NCI-H460 (cell line): ENCODE results near the gene NELFB. TPM values are rescaled to one million over a fixed set of nuclear protein-coding genes. Genes with fewer than 3 reads are reported as not detected.

Experiments
- DNase-seq: peaks from one replicate; pipeline ENCODE4 v3.0.0-alpha.2; 2016; ENCODE audit warnings: low read depth; ENCODE audit errors: extremely low read depth
- total RNA-seq: library from RNA; depleted of rRNA; stranded (reverse); fragments of >200 nt; shearing (Covaris generic); gene quantifications from 2 replicates; pipeline ENCODE4 v1.2.3, GENCODE V29; 2014

NELFB gene
- total RNA-seq, 1 experiment from 2014 or later: 41.5 TPM

DNA sequence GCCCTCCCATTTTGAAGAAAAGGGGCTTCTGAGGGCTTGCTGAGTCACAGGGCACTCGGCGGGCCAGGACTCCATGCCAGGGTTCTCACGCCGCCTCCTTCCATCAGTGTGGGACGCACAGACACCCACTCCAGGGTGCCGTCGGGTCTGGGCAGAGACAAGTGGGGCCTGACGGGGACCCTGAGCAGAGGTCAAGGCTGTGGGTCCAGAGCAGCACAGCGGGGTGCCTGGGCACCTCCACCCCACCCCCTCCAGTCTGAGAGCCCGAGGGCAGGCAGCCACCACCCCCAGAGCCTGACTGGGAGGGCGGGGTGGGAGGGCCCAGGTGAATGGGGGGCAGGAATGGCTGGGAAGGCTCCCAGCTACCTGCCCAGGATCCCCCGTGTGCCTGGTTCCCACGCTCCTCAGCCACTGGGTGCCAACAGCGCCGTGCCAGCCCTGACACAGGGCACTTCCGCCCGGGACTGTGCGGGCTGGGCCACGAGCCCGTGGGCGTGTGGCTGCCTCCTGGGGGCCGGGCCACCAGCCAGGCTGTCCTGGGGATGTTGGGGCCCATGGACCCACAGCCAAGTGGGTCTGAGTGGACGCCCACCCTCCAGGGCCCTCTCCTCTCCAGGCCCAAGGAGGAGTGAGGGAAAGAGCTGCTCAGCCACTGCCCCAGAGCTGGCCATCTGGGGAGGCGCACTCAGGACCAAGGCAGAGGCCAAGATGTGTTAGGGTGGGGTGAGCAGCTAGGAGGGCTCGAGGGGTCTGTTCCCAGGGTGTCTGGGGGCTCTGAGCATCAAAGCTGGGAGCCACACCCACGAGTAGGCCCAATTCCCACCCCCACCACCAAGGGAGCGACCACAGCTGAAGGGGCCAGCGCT, 57.1 kb downstream of the NELFB start:
- no peak for DNase-seq

DNA sequence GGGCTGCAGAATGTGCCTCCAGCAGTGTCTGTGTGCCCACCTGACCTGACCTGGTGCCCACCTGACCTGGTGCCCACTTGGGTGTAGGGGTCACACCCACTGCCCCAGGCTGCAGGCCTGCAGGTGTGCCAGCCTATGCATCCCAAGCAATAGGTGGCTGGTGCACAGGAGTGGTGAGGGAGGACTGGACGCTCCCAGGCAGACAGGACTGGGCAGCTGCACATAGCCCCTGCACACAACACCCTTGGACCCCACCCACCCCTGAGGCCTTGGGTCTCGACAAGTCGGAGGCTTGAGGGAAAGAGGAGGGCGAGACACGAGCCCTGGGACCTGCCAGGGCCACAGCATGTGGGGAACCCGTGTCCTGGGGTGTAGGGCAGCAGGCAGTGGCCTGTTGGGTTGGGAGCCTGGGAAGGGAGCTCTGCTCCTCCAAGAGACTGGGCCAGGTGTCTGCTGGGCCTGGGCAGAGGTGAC, 57.8 kb downstream of the NELFB start:
- no peak for DNase-seq

DNA sequence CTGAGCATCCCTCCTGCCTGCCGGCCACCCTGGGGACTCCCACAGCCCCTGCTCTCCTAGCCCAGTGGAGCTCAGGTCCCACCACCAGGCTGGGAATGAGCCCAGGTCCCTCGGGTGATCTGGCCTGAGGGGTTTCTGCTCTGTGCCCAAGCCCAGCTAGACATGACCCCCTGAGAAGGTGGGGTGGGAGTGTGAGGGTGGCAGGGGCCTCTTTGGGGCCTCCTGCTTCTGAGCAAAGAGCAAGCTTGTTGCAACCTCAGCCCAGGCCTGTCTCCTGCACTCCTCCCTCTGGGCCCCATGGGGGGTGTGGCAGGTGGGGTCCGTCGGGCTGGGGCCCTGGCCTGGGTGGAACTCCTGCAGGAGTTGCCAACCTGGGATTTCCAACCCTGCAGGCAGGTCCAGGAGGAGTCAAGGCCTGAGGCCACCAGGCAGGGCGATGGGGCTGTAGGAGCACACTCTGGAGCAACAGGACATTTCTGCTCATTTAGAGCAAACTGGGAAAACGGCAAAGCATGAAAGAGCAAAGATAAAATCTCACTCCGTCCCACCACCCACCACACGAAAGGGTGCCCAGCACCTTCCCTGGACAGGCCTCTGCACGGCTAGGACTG, 58.3 kb downstream of the NELFB start:
- DNase-seq: no peak

DNA sequence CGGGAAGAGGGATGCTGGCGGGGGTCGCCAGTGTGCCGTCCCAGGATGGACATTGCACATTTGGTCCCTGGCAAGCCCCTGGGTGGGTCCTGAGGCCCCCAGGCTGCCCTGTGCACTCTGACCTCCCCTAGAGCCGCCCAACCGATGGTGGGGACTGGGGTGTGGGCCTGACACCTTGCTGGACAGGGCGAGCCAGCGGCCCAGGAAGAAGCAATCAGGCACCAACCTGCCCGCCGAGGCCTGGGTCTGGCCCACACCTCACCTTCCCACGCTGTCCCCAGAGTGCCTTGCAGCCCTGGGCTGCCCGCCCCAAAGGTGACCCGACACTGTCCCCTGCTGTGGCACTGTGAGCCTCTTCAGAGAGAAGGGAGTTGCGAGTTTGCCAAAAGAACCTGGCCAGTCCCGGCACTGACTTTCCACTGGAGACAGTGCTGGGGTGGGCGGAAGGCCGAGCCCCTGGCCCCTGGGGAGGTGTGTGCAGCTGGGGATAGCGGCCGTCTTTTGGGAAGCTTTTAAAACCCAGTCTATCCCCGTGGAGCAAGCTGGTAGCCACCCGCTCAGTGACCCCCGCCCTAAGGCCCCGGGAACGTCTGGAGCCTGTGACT, 58.9 kb downstream of the NELFB start:
- no peak for DNase-seq

DNA sequence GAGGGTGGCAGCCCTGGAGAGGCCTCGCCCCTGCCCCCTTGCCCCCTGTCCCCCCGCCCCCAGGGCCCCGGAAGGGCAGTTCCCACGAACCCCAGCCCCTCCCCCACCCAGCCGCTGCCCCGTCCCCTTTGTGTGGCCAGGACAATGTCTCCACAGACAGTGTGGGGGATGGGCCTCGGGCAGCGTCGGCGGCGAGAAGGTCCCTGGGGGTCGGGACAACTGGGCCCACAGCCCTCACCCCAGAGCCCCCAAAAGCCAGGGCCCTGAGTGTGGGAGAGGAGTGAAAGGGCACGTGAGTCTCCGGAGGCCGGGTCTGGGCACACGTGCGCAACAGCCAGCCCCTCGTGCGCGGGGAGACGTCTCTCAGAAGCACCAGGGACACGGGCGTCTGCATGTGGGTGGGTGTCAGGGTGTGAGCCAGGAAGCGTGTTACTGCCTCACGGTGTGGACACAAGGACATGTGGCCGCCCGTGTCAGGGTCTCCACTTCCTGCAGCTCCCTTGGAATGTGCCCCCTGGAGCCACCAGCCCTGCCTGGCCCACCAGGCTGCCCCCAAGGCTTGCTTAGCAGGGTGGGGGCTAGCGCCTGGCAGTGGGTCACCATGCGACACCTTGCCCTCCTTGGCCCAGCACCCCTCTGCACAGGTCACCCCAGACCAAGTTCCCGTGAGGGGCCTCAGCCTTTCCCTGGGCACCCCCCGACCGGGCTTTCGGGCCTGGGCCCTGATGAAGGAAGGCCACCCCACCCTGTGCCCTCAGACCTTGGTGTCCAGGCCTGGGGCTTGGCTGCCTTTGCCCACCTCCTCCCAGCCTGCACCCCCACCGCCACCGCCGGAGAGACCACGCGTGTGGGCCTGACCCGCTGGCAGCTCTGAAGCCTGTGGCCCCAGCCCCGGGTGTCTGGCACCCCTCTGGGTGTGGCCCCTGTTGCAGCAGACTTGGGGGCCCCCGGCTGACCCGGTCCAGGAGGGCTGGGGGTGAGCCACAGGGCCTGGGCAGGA, 59.7 kb downstream of the NELFB start:
- no peak for DNase-seq

DNA sequence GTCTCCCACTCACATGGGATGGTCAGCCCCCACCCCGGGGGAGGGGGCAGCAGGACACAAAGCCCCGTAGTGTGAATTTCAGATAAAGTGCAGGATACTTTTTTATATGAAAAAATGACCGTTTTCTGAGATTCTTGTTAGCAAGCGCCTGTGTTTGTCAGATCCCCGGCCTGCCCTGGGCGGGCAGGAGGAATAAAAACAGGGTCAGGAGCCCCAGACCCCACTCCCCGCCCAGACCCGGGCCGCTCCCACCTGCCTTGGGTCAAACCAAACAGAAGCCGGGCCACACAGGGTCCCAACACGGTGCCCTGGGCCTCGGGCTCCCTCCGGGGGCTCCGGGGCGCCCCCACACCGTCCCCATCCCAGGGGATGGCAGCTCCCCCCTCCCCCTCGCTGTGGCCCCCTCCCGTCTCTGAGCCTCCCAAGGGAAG, 60.5 kb downstream of the NELFB start:
- DNase-seq: no peak

DNA sequence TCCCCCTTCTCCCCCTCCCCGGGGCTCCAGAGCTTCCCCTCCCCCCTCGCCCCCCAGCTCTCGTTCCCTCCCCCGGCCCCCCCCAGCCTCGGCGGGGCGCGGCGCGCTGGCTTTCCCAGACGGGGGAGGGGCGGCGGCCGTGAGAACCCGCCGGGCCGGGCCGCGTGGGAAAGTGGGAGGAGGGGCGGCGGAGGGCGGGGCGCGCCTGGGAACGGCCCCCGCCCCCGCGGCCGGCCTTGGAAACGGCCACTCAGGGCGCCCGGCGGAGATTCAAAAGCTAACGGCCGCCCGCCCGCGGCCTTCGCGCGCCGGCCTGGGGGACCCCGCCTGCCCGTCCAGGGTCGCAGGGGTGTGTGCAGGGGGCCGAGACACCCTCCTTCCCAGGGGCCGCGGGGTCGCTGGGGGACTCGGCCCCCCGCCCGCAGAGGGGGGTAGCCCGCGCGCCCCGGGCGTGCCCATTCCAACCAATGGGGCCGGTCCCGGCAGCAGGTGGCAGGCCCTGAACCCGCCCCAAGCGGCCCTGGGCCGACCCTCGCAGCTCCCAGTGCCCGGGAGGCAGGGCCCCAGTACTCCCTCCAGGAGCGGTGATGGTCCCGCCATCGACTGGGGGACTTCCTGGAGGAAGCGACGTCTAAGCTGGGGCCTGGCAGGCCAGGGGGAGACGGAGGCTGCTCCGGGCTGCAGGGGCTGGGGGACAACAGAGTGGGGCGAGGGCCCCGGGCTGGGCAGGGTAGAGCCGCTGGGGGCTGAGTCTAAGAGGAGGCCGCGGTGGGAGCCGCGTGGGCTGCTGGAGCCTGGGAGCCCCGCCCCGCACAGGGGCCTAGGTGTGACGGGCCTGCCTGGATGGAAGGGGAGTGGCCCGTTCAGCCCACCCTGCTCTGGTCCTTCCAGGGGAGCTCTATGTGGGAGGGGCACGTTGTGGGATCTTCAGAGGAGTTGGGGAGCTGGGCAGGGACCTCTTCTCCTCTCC, 61.2 kb downstream of the NELFB start:
- peak; percentile 59 for DNase-seq

DNA sequence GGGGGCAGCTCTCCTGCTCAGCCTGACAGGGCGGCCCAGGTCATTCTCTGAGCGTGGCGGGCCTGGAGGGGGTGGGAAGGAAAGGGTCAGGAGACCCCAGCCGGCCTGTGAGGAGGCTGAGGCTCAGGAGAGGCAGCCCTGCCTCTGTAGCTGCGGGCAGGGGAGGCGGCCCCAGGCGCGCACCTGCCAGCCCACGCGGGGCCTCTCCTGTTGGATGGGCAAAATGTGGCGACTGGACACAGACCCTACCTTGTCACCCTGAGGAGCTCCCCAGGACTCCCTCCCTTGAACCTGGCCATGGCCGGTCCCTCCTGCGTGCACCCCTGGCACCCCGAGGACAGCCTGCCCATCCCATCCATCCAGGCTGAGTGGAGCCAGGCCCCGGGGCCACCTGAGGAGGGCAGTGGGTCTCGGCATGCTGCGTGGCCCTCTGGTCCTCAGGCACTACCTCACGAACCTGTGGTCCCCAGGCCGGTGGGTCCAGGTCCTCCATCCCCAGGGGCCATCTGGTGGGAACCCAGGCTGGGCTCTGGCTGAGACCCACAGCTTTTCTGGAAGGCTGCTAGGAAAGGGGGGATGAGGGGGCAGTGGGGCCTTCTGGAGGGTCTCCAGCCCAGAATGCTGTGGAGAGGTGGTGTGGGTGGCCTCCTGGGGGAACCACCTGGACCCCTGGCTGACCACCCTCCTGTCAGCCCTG, 62.0 kb downstream of the NELFB start:
- DNase-seq: no peak

DNA sequence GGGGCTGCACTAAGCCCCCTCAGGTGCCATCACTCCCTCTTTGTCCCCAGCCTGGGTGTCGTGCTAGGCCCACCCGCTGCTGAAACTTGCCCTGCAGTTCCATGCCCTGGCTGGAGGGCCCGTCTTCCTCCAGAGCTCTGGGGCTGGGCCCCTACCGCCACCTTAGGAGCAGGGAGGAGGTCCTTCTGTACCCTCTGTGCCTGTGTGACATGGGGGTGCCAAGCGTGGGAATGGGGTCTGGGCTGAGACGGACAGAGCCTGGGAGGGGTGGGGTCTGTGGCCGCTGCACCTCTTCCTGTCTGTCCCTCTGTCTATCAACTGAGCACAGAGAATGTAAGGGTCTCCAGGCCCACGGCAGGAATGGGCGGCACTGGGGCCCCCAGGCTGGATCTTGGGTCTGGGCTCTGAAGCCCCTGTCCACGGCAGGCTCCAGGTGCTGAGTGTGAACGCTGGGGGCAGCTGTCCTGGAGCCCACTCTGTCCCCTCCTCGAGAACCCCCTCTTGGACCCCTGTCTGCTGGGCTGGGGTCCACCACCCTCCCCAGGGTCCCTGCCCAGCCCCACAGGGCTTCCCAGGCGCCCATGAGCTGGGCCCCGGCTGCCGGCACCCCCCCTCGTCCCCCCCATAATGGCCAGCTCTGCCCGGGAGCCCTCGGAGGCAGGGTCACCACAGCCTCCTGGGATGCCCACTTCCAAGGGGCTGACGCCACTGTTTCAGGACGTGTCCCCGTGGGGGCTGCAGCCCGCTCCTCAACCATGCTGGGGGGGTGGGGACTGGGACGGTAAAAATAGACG, 62.8 kb downstream of the NELFB start:
- DNase-seq: no peak

DNA sequence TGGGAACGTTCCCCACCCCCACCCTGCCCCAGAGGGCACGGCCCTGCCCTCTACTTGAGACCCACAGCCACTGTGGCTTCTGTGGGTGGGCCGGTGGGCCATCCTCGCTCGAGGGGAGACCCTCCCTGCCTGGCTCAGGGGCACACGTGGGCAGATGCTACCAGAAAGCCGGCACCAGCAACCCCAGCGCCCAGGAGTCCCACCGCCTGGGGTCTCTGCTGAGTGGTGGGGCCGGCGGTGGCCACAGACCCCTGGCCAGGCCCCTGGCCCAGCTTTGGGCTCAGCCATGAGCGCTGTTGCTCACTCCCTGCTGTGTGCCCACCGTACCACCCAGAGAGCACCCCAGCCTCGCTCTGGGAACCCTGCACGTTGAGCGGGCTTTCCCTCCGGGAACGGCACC, 63.5 kb downstream of the NELFB start:
- no peak for DNase-seq

DNA sequence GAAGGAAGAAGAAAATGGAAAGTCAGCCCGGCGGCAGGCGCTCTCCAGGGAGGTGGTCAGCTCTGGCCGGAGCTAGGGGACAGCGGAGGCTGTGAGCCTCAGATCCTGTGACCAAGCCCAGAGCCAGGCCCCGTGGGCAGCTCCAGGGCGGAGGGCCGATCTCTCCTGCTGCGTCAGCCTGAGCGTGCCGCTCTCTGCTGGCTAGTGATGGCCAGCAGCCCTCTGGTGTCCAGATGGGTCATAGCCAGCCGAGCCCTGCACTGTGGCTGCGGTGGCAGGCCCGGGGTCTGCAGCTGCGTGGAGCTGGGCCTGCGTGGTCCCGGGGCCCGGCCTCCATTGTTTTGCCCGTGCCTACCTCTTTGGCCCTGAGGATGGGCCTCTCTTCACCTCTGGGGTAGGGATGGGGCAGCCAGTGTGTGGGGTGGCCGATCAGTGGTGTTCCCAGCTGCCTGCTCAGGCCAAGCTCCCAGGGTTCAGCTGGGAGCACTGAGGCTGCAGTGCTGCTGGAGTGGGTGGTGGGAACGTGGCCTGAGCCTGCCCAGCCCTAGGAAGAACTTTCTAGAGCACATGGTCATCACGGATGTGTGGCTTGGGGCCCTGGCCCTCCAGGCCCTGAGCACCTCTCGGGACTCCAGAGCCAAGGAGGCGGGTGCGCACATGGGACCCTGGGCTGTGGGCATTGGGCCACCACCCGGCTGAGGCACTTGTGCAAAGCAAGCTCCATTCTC, 64.0 kb downstream of the NELFB start:
- peak; percentile 59 for DNase-seq

DNA sequence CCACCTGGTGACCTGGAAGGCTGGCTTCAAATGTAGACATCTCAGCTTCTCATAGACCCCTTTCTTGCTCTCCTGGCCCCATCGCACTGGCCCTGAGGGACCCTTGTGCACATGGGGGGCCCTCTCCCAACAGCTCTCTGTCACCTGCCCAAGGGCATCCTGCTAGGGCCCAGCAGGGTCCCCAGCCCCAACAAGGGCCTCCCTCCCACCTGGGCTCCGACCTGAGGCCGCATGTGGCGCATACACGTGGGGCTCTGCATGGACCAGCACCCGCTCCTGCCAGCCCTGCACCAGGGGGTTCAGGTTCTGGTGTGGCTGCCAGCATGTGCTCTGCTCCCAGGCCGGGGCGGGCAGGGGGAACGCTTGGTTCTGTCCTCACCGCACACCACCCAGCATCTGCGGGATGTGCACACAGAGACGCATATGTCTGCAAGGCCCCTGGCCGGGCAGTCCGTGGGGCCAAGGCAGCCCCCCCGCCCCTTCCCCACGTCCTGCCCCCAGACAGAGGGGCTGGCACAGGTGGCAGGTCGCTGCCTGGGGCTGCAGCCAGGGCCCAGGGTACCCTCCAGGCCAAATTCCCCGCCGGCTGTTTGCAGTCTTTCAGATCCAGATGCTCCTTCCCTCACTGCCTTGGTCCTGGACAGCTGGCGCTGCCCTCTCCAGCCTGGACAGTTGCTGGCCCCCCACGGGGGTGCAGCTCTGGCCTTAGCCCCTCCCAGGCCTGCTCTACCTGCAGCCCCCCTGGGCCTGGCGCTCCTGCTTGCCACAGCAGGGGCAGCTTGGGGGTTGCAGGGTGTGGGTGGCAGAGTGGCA, 64.8 kb downstream of the NELFB start:
- DNase-seq: no peak

DNA sequence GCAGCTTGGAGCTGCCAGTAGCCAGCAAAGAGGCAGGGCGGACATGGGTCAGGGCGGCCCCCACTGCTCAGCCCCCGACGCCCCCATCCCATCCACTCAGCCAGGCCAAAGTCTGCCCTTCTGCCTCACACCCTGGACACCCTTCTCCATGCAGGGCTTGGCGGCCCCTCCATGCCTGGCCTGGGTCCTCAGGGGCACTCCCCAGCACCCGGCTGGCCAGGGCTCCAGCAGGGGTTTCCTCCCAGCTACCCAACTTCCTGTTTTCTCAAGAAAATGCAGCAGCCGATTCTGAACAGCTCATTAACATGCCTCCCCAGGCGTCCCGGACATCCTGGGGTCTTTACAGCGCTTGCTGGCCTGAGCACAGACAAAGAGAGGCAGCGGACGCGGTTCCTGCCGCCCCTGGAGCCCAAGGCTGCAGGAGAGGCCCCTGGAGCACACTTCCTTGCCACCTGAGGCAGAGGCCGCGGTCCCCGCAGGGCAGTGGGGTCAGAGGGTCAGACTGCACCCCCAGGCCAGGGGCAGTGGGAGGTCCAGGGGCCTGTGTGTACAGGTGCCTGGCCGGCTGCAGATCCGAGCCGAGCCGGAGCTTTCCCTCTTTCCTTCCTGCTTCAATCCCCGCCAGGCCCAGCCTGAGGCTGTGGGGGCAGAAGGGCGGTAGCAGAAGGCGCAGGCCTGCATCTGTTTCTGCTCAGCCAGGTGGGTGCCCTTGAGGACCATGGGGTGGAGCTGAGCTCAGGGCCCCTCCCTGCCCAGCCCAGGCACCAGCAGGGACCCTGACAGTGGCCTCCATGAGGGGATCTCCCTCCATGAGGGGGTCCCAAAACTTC, 65.6 kb downstream of the NELFB start:
- no peak for DNase-seq

DNA sequence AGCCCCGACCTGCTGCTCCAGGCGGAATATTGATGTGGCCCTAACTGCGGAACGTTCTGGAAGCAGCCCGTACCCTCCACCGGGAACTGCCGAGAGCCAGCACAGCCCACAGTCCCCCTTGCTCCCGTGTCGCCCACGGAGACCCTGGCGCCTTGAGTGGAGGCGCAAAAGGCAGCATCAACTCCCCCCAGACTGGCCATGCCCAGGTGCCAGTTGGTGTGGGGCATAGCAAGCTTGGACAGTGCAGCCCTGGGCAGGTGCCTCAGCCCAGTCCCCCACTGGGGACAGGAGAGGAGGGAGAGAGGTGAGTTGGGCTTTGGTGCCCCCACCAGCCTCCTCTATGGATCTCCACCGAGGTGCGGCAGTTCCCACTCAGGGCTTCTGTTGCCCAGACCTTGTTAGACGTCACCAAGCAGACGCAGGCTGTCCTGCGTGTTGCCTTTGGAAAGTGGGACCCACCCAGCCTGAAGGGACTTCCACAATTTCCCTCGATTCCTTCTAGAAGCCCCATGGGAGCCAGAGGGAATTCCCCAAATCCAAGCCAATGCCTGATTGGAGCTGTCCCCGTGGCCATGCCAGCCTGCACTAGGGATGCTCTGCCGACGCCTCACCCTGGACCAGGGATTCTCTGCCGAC, 66.7 kb downstream of the NELFB start:
- no peak for DNase-seq
